Heart right ventricle (tissue), 16 donors: Measurements from ENCODE around the gene ATP5F1C. TPM values are rescaled to one million over a fixed set of nuclear protein-coding genes. Genes with fewer than 3 reads are reported as not detected.

Experiments
- ATAC-seq, 8 donors: fragments of 200-7000 bp; cut with Tn5 transposase; one replicate each; pipeline ENCODE4 v1.9.1; 2020; ENCODE audit warnings: mild to moderate bottlenecking in 8 of 8, moderate library complexity in 8 of 8, moderate number of reproducible peaks in 1 of 8
- DNase-seq, 2 donors: peaks; one replicate each; pipeline ENCODE4 v3.0.0-alpha.2; 2020
- H3K27ac ChIP-seq, 10 donors: fragments of 200-600 bp; sonication (generic) in 2 of 10; one replicate each; pipeline versions ENCODE4 v1.5.0 to v1.8.0; 2020 to 2022; ENCODE audit warnings: mild to moderate bottlenecking in 3 of 10
- H3K27me3 ChIP-seq, 7 donors: fragments of 200-600 bp; one replicate each; pipeline ENCODE4 v1.8.0; 2021 to 2022; ENCODE audit warnings: mild to moderate bottlenecking in 2 of 7
- H3K36me3 ChIP-seq, 9 donors: fragments of 200-600 bp; sonication (generic) in 1 of 9; one replicate each; pipeline versions ENCODE4 v1.5.0 to v1.8.0; 2020 to 2022; ENCODE audit warnings: mild to moderate bottlenecking in 2 of 9
- H3K4me1 ChIP-seq, 9 donors: fragments of 200-600 bp; sonication (generic) in 1 of 9; one replicate each; pipeline versions ENCODE4 v1.5.0 to v1.8.0; 2020 to 2022; ENCODE audit warnings: mild to moderate bottlenecking in 4 of 9
- H3K4me3 ChIP-seq, 10 donors: fragments of 200-600 bp; sonication (generic) in 2 of 10; one replicate each; pipeline versions ENCODE4 v1.5.0 to v1.8.0; 2020 to 2022; ENCODE audit warnings: mild to moderate bottlenecking in 7 of 10, moderate library complexity in 2 of 10
- H3K9me3 ChIP-seq, 11 donors: fragments of 200-600 bp in 10 of 11; sonication (generic) in 2 of 11; one replicate each; pipeline versions ENCODE4 v1.5.0 to v1.8.0; 2013 to 2022; ENCODE audit warnings: mild to moderate bottlenecking in 2 of 11, control low read depth in 1 of 11, moderate library complexity in 1 of 11
- CTCF ChIP-seq, 9 donors: fragments of 200-600 bp; sonication (generic) in 2 of 9; IDR thresholded peaks; one replicate each; pipeline versions ENCODE4 v1.5.0 to v1.8.0; 2021 to 2022; ENCODE audit warnings: antibody characterized with exemption in 9 of 9, mild to moderate bottlenecking in 5 of 9, moderate library complexity in 1 of 9
- WGBS, 2 donors: extraction: QIAGEN DNeasy Blood & Tissue Kit; methylation state at CpG; one replicate each; pipeline ENCODE4 v1.1.7; 2013; ENCODE audit warnings: inconsistent platforms in 1 of 2; 5-methylcytosine and 5-hydroxymethylcytosine counted together
- intact Hi-C, 10 donors: fragments of 100-400 bp; cut with DNase I; formaldehyde crosslinking; loops; one replicate each; pipeline versions ENCODE4 v1.11.1 to v1.14.2; 2022
- polyA plus RNA-seq, 2 donors: library from polyadenylated mRNA; stranded (reverse); fragments of 200-250 nt; gene quantifications; one replicate each; pipeline ENCODE4 v1.2.3, GENCODE V29; 2013
- total RNA-seq, 10 donors: library from RNA; stranded (reverse); fragmentation: NEBNext Ultra II Directional in 3 of 10; extraction: Animal tissue kit (Norgen Biotek cat#: 25700) in 3 of 10; gene quantifications; one replicate each; pipeline versions ENCODE4 v1.2.1 to v1.2.4, GENCODE V29; 2021 to 2023
- donor health status: Arrhythmogenic right ventricular cardiomyopathy.
- donor health status: ischemic (EF 13 %, LVEDD 7.1; RV severe dilation, severe dysfunction).
- donor health status: healthy with polysubstance abuse.
- donor health status: DM: no; HTN: yes; CAD: no.
- donor health status: DM: no; HTN: no; CAD: no.
- donor health status: ischemic (EF 25% LVEDD 6.9; RV normal size, moderate dysfunction).
- donor health status: ischemic (EF 25% LVEDD 5.7; RV mildly dilated, moderate dysfunction).
- donor health status: healthy.
- donor health status: DM: yes; HTN: yes; CAD: no.
- donor health status: Ischemic cardiomyopathy.
- donor health status: ischemic (EF 35%, LVEDD 5.7; RV mildly dilated, moderate dysfunction).
- donor health status: nonischemic (EF 11% LVEDD 7.7; RV severe dilation, severe dysfunction).
- donor health status: DM: yes; HTN: yes; CAD: no.
- donor health status: PGD.
- donor health status: ischemic (EF 29% LVEDD 5.4; RV normal size, mild dysfunction).
- donor health status: nonischemic (EF 23%, LVEDD 6.1; RV moderate dilation, normal function).

Gene ATP5F1C
- total and polyA plus RNA-seq, 12 donors = 561 to 1,131 (median 770) TPM

GRCh38 chr10:7750222-7750621 is 37.8 kb upstream of the ATP5F1C start:
- H3K27me3 ChIP-seq = no peaks in the 10 kb centered on the region
- H3K36me3 ChIP-seq = peaks cover 0 to 59% (median 20%) of the 10 kb centered on the region in 9 donors
- intact Hi-C loops = loop anchor here in 1 of 10 donors (5.0 kb wide), 1 partner anchor 123 kb away; no protein-coding TSS in a partner anchor
- no peak for ATAC-seq
- WGBS, 2 donors = 88 to 93% methylated on average over 5 of the region's 5 CpGs
- no peak overlapping the region for H3K27ac ChIP-seq
- H3K4me1 ChIP-seq = no peaks in the 10 kb centered on the region
- TF ChIP-seq CTCF (IDR thresholded peaks at IDR 0.05) = no peak
- no peaks in the 10 kb centered on the region for H3K9me3 ChIP-seq
- DNase-seq = no peak
- H3K4me3 ChIP-seq = no peak overlapping the region

- peaks cover 0 to 79% (median 25%) of the 10 kb centered on the region in 9 donors for H3K36me3 ChIP-seq
- no peak for ATAC-seq
- TF ChIP-seq CTCF (IDR thresholded peaks at IDR 0.05) = no peak
- H3K27me3 ChIP-seq = no peaks in the 10 kb centered on the region
- no peak overlapping the region for H3K27ac ChIP-seq
- DNase-seq = no peak
- no peak overlapping the region for H3K4me3 ChIP-seq
- intact Hi-C loops = loop anchor here in 1 of 10 donors (5.0 kb wide), 1 partner anchor 125 kb away; no protein-coding TSS in a partner anchor
- WGBS, 2 donors = 92 to 93% methylated on average over 6 of the region's 6 CpGs
- H3K9me3 ChIP-seq = no peaks in the 10 kb centered on the region
- H3K4me1 ChIP-seq = no peaks in the 10 kb centered on the region
Measured at GRCh38 chr10:7752251-7752650, 35.7 kb upstream of the ATP5F1C start.

GRCh38 chr10:7755103-7755502 is 32.9 kb upstream of the ATP5F1C start:
- 95 to 99% methylated on average over 3 of the region's 3 CpGs for WGBS, 2 donors
- no peak for TF ChIP-seq CTCF (IDR thresholded peaks at IDR 0.05)
- Histone ChIP-seq H3K27ac (no peak overlapping the region), H3K4me3 (no peak overlapping the region), H3K36me3 (peaks cover 0 to 100% (median 43%) of the 10 kb centered on the region in 9 donors), H3K9me3 (no peaks in the 10 kb centered on the region), H3K27me3 (no peaks in the 10 kb centered on the region), H3K4me1 (no peaks in the 10 kb centered on the region)
- DNase-seq (no peak), ATAC-seq (no peak)
- intact Hi-C loops = no loop called here

GRCh38 chr10:7756360-7756992 is 31.5 kb upstream of the ATP5F1C start:
- peak in 1 of 2 donors; percentile 11 for DNase-seq
- H3K27ac ChIP-seq = no peak overlapping the region
- intact Hi-C loops = no loop called here

More at GRCh38 chr10:7756360-7756992, 31.5 kb upstream of the ATP5F1C start:
- no peaks in the 10 kb centered on the region for H3K4me1 ChIP-seq
- no peaks in the 10 kb centered on the region for H3K9me3 ChIP-seq
- H3K4me3 ChIP-seq = no peak overlapping the region
- WGBS, 2 donors = 61 to 72% methylated on average over 7 of the region's 7 CpGs
- H3K27me3 ChIP-seq = no peaks in the 10 kb centered on the region
- TF ChIP-seq CTCF (IDR thresholded peaks at IDR 0.05) = peak in 8 of 9 donors; percentile 19 to 64 (median 52)
- peaks cover 0 to 100% (median 57%) of the 10 kb centered on the region in 9 donors for H3K36me3 ChIP-seq
- ATAC-seq = peak in 3 of 8 donors; percentile 43 to 56 (median 45)
